GM12878 (cell line): ENCODE results near the gene PSMF1.

ENCODE experiments used
- GATAD2B ChIP-seq: fragments of 450-650 bp; conservative IDR thresholded peaks from 2 replicates; pipeline ENCODE4 v1.6.1; 2017; ENCODE audit warnings: low read depth, mild to moderate bottlenecking, moderate library complexity
- MYC ChIP-seq: IDR thresholded peaks from 2 replicates; pipeline ENCODE4 v1.6.1; 2011; ENCODE audit warnings: mild to moderate bottlenecking, low read length, moderate library complexity, inconsistent platforms; ENCODE audit not compliant: insufficient read depth, insufficient replicate concordance, insufficient read length, severe bottlenecking
- NR2F1 ChIP-seq: fragments of 450-650 bp; conservative IDR thresholded peaks from 2 replicates; pipeline ENCODE4 v1.6.1; 2017; ENCODE audit warnings: mild to moderate bottlenecking
- POLR2A ChIP-seq: IDR thresholded peaks from 2 replicates; pipeline ENCODE4 v1.6.1; 2011; ENCODE audit warnings: low read depth, mild to moderate bottlenecking, low read length
- RAD21 ChIP-seq: IDR thresholded peaks from 2 replicates; pipeline ENCODE4 v1.6.1; 2011; ENCODE audit warnings: mild to moderate bottlenecking, low read depth, low read length, moderate library complexity; ENCODE audit not compliant: insufficient read depth
- RFX5 ChIP-seq: IDR thresholded peaks from 2 replicates; pipeline ENCODE4 v1.6.1; 2011; ENCODE audit warnings: low read depth, low read length, improper control_type of control experiment
- TF ChIP-seq, protein P1 (sequence below): fragments of 450-650 bp; IDR thresholded peaks from 2 replicates; pipeline ENCODE4 v1.6.1; 2017; ENCODE audit warnings: mild to moderate bottlenecking
- TF ChIP-seq, protein P2 (sequence below): fragments of 450-650 bp; IDR thresholded peaks from 2 replicates; pipeline ENCODE4 v1.6.1; 2016; ENCODE audit warnings: mild to moderate bottlenecking
- TF ChIP-seq, protein P3 (sequence below): fragments of 450-650 bp; IDR thresholded peaks from 2 replicates; pipeline ENCODE4 v1.6.1; 2017; ENCODE audit warnings: low read depth, mild to moderate bottlenecking, moderate library complexity
- TF ChIP-seq, protein P4 (sequence below): IDR thresholded peaks from 2 replicates; pipeline ENCODE4 v1.6.1; 2012; ENCODE audit warnings: low read depth, low read length, improper control_type of control experiment
- TF ChIP-seq, protein P5 (sequence below), 3 experiments: IDR thresholded peaks in 2 of 3; conservative IDR thresholded peaks in 1 of 3; 2 replicates each; pipeline ENCODE4 v1.5.1; 2011; ENCODE audit warnings: low read depth in 3 of 3, low read length in 3 of 3, mild to moderate bottlenecking in 3 of 3, control low read depth in 2 of 3, moderate library complexity in 2 of 3, inconsistent platforms in 1 of 3, mixed read lengths in 1 of 3; ENCODE audit not compliant: control insufficient read depth in 2 of 3, insufficient read depth in 1 of 3; ENCODE audit errors: extremely low read depth in 1 of 3
- TF ChIP-seq, protein P6 (sequence below): IDR thresholded peaks from 2 replicates; pipeline ENCODE4 v1.6.1; 2011; ENCODE audit warnings: low read depth, low read length, improper control_type of control experiment, borderline replicate concordance

DNA sequence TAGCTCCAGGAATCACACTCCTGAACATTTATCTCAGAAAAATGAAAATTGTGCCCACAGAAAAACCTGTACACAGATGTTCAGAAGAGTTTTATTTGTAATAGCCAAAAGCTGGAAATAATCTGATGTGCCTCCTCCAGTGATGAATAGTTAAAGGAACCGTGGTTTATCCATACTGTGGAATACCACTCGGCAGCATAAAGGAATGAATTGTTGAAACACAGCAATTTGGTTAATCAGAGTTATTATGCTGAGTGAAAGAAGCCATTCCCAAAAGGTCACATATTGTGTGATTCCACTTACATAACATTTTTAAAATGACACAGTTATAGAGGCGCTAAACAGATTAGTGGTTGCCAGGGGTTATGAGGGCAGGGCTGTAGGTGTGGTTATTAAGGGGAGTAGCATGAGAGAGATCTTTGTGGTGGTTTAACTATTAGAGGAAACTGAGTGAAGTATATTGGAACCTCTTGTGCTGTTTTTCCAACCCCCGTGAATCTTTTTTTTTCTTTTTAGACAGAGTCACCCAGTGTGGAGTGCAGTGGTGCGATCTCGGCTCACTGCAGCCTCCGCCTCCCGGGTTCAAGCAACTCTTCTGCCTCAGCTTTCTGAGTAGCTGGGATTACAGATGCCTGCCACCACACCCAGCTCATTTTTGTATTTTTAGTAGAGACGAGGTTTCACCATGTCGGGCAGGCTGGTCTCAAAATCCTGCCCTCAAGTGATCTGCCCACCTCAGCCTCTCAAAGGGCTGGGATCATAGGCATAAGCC, 26.2 kb downstream of the PSMF1 start:
- TF ChIP-seq, protein P1, sequence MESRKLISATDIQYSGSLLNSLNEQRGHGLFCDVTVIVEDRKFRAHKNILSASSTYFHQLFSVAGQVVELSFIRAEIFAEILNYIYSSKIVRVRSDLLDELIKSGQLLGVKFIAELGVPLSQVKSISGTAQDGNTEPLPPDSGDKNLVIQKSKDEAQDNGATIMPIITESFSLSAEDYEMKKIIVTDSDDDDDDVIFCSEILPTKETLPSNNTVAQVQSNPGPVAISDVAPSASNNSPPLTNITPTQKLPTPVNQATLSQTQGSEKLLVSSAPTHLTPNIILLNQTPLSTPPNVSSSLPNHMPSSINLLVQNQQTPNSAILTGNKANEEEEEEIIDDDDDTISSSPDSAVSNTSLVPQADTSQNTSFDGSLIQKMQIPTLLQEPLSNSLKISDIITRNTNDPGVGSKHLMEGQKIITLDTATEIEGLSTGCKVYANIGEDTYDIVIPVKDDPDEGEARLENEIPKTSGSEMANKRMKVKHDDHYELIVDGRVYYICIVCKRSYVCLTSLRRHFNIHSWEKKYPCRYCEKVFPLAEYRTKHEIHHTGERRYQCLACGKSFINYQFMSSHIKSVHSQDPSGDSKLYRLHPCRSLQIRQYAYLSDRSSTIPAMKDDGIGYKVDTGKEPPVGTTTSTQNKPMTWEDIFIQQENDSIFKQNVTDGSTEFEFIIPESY = no peak
- TF ChIP-seq, protein P2, sequence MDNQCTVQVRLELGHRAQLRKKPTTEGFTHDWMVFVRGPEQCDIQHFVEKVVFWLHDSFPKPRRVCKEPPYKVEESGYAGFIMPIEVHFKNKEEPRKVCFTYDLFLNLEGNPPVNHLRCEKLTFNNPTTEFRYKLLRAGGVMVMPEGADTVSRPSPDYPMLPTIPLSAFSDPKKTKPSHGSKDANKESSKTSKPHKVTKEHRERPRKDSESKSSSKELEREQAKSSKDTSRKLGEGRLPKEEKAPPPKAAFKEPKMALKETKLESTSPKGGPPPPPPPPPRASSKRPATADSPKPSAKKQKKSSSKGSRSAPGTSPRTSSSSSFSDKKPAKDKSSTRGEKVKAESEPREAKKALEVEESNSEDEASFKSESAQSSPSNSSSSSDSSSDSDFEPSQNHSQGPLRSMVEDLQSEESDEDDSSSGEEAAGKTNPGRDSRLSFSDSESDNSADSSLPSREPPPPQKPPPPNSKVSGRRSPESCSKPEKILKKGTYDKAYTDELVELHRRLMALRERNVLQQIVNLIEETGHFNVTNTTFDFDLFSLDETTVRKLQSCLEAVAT = no peak
- TF ChIP-seq RFX5 = no peak
- no peak for TF ChIP-seq MYC
- TF ChIP-seq POLR2A = no peak
- TF ChIP-seq, protein P3, sequence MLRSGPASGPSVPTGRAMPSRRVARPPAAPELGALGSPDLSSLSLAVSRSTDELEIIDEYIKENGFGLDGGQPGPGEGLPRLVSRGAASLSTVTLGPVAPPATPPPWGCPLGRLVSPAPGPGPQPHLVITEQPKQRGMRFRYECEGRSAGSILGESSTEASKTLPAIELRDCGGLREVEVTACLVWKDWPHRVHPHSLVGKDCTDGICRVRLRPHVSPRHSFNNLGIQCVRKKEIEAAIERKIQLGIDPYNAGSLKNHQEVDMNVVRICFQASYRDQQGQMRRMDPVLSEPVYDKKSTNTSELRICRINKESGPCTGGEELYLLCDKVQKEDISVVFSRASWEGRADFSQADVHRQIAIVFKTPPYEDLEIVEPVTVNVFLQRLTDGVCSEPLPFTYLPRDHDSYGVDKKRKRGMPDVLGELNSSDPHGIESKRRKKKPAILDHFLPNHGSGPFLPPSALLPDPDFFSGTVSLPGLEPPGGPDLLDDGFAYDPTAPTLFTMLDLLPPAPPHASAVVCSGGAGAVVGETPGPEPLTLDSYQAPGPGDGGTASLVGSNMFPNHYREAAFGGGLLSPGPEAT = no peak
- TF ChIP-seq, protein P4, sequence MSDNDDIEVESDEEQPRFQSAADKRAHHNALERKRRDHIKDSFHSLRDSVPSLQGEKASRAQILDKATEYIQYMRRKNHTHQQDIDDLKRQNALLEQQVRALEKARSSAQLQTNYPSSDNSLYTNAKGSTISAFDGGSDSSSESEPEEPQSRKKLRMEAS = no peak
- TF ChIP-seq, protein P5, sequence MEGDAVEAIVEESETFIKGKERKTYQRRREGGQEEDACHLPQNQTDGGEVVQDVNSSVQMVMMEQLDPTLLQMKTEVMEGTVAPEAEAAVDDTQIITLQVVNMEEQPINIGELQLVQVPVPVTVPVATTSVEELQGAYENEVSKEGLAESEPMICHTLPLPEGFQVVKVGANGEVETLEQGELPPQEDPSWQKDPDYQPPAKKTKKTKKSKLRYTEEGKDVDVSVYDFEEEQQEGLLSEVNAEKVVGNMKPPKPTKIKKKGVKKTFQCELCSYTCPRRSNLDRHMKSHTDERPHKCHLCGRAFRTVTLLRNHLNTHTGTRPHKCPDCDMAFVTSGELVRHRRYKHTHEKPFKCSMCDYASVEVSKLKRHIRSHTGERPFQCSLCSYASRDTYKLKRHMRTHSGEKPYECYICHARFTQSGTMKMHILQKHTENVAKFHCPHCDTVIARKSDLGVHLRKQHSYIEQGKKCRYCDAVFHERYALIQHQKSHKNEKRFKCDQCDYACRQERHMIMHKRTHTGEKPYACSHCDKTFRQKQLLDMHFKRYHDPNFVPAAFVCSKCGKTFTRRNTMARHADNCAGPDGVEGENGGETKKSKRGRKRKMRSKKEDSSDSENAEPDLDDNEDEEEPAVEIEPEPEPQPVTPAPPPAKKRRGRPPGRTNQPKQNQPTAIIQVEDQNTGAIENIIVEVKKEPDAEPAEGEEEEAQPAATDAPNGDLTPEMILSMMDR (IDR thresholded peaks at IDR 0.05 in 2 of 3, conservative IDR thresholded peaks at IDR 0.05 in 1 of 3; ENCODE audit: control insufficient read depth in 2 of 3, extremely low read depth in 1 of 3, insufficient read depth in 1 of 3, low read depth in 3 of 3, low read length in 3 of 3) = no peak
- no peak for TF ChIP-seq NR2F1
- TF ChIP-seq, protein P6, sequence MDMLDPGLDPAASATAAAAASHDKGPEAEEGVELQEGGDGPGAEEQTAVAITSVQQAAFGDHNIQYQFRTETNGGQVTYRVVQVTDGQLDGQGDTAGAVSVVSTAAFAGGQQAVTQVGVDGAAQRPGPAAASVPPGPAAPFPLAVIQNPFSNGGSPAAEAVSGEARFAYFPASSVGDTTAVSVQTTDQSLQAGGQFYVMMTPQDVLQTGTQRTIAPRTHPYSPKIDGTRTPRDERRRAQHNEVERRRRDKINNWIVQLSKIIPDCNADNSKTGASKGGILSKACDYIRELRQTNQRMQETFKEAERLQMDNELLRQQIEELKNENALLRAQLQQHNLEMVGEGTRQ = no peak
- TF ChIP-seq RAD21 = no peak
- TF ChIP-seq GATAD2B = no peak
